Hepatocyte (in vitro differentiated cells): ENCODE measurements around the gene SMIM11. TPM values are rescaled to one million over a fixed set of nuclear protein-coding genes. Genes with fewer than 3 reads are reported as not detected.
"Not testable (repeated sequence)": the region's sequence is repeated elsewhere in the genome, so short reads cannot be mapped to it uniquely, and the experiment has no call there.

Source experiments
- DNase-seq: peaks from one replicate; pipeline ENCODE4 v3.0.0-alpha.2; 2016; ENCODE audit warnings: low spot score
- H2AFZ ChIP-seq: fragments of 200-600 bp; sonication (generic); 2 replicates; pipeline ENCODE4 v1.6.0; 2016; ENCODE audit warnings: antibody characterized with exemption, mild to moderate bottlenecking
- H3K27ac ChIP-seq: fragments of 200-600 bp; sonication (generic); 2 replicates; pipeline ENCODE4 v1.5.1; 2016; ENCODE audit warnings: mild to moderate bottlenecking
- H3K27me3 ChIP-seq: fragments of 200-600 bp; sonication (generic); 2 replicates; pipeline ENCODE4 v1.6.1; 2016
- H3K36me3 ChIP-seq: fragments of 200-600 bp; sonication (generic); replicated peaks from 2 replicates; pipeline ENCODE4 v1.5.1; 2016; ENCODE audit warnings: low read depth; ENCODE audit not compliant: insufficient read depth
- H3K4me1 ChIP-seq: fragments of 200-600 bp; sonication (generic); 2 replicates; pipeline ENCODE4 v1.5.1; 2016; ENCODE audit warnings: mild to moderate bottlenecking, moderate library complexity; ENCODE audit not compliant: insufficient read depth
- H3K4me2 ChIP-seq: fragments of 200-600 bp; sonication (generic); 2 replicates; pipeline ENCODE4 v1.6.0; 2016
- H3K4me3 ChIP-seq: fragments of 200-600 bp; sonication (generic); 2 replicates; pipeline ENCODE4 v1.5.1; 2016; ENCODE audit warnings: mild to moderate bottlenecking
- H3K79me2 ChIP-seq: fragments of 200-600 bp; sonication (generic); 2 replicates; pipeline ENCODE4 v1.6.0; 2017; ENCODE audit warnings: mild to moderate bottlenecking
- H3K9me2 ChIP-seq: fragments of 200-600 bp; sonication (generic); replicated peaks from 2 replicates; pipeline ENCODE4 v1.6.0; 2017; ENCODE audit warnings: mild to moderate bottlenecking; ENCODE audit not compliant: insufficient read depth
- H3K9me3 ChIP-seq: fragments of 200-600 bp; sonication (generic); 2 replicates; pipeline ENCODE4 v1.5.1; 2016; ENCODE audit warnings: low read depth, mild to moderate bottlenecking
- H4K20me1 ChIP-seq: fragments of 200-600 bp; sonication (generic); 2 replicates; pipeline ENCODE4 v1.6.0; 2016; ENCODE audit warnings: mild to moderate bottlenecking; ENCODE audit not compliant: insufficient read depth, poor library complexity, severe bottlenecking
- CTCF ChIP-seq: fragments of 200-600 bp; sonication (generic); IDR thresholded peaks from 2 replicates; pipeline ENCODE4 v1.5.1; 2016; ENCODE audit warnings: antibody characterized with exemption, mild to moderate bottlenecking; ENCODE audit not compliant: poor library complexity
- EZH2 ChIP-seq: fragments of 200-600 bp; sonication (generic); IDR thresholded peaks from 2 replicates; pipeline ENCODE4 v1.6.1; 2016; ENCODE audit warnings: antibody characterized with exemption, mild to moderate bottlenecking, borderline replicate concordance
- EZH2phosphoT487 ChIP-seq: fragments of 200-600 bp; sonication (generic); IDR thresholded peaks from one replicate; pipeline ENCODE4 v1.6.1; 2018; ENCODE audit warnings: antibody characterized with exemption, mild to moderate bottlenecking, low read depth, moderate library complexity; ENCODE audit not compliant: unreplicated experiment, severe bottlenecking
- WGBS: methylation state at CpG from one replicate; pipeline ENCODE4 v1.1.6; 2016; ENCODE audit warnings: low lambda C conversion rate; ENCODE audit errors: missing lambda C conversion rate; 5-methylcytosine and 5-hydroxymethylcytosine counted together
- polyA plus RNA-seq: library from polyadenylated mRNA; unstranded; fragments of >200 nt; fragmentation: Nextera tagmentation; extraction: Ambion mirVana; gene quantifications from 2 replicates; pipeline ENCODE4 v1.2.1, GENCODE V29; 2016
- total RNA-seq: library from RNA; depleted of rRNA; stranded (reverse); fragments of >200 nt; gene quantifications from 2 replicates; pipeline ENCODE4 v1.2.3, GENCODE V29; 2014

Gene SMIM11
- total and polyA plus RNA-seq, 2 experiments from 2014 or later = 2.7 to 6.6 TPM

- Histone ChIP-seq H3K36me3 (no peaks in the 10 kb centered on the region), H3K27ac (no peak overlapping the region), H2AFZ (no peak overlapping the region), H3K4me2 (no peak overlapping the region), H3K27me3 (no peaks in the 10 kb centered on the region), H3K4me1 (no peaks in the 10 kb centered on the region), H3K79me2 (no peaks in the 10 kb centered on the region), H3K9me2 (no peaks in the 10 kb centered on the region), H3K9me3 (no peaks in the 10 kb centered on the region), H3K4me3 (no peak overlapping the region), H4K20me1 (no peaks in the 10 kb centered on the region)
- WGBS = 45% methylated on average over 1 of the region's 1 CpG
- DNase-seq = no peak
- TF ChIP-seq EZH2 = no peak
- no peak for TF ChIP-seq CTCF
- TF ChIP-seq EZH2phosphoT487 = no peak
These were observed 5.6 kb upstream of the SMIM11 start for GRCh38 chr21:34369741-34370140.

GRCh38 chr21:34372321-34372720 lies 3.0 kb upstream of the SMIM11 start:
- Histone ChIP-seq H3K4me2 (no peak overlapping the region), H3K36me3 (no peaks in the 10 kb centered on the region), H3K4me1 (no peaks in the 10 kb centered on the region), H3K9me3 (no peaks in the 10 kb centered on the region), H3K4me3 (no peak overlapping the region), H4K20me1 (no peaks in the 10 kb centered on the region), H3K27me3 (no peaks in the 10 kb centered on the region), H3K79me2 (no peaks in the 10 kb centered on the region), H3K9me2 (no peaks in the 10 kb centered on the region), H3K27ac (no peak overlapping the region), H2AFZ (no peak overlapping the region)
- WGBS = 85% methylated on average over 5 of the region's 5 CpGs
- DNase-seq = no peak
- no peak for TF ChIP-seq CTCF
- TF ChIP-seq EZH2 = no peak
- no peak for TF ChIP-seq EZH2phosphoT487

GRCh38 chr21:34374462-34374861 lies 845 bp upstream of the SMIM11 start:
- H4K20me1 ChIP-seq, H3K36me3 ChIP-seq, H3K4me2 ChIP-seq, H3K9me2 ChIP-seq, DNase-seq, H3K27ac ChIP-seq, H3K9me3 ChIP-seq, H3K27me3 ChIP-seq, H3K4me3 ChIP-seq, H3K79me2 ChIP-seq, H3K4me1 ChIP-seq, H2AFZ ChIP-seq: not testable (repeated sequence)
- WGBS = no CpG with 5 or more reads among the region's 8 CpGs

- not testable (repeated sequence) for DNase-seq, H3K4me1 ChIP-seq, H3K4me3 ChIP-seq, H4K20me1 ChIP-seq, H3K4me2 ChIP-seq, H3K9me3 ChIP-seq, H3K36me3 ChIP-seq, H3K27me3 ChIP-seq, H3K27ac ChIP-seq, H3K9me2 ChIP-seq, H2AFZ ChIP-seq, H3K79me2 ChIP-seq
- no CpG with 5 or more reads among the region's 33 CpGs for WGBS
These were observed 289 bp downstream of the SMIM11 start for GRCh38 chr21:34375619-34375972.

- not testable (repeated sequence) for H3K27ac ChIP-seq, H3K9me3 ChIP-seq, H3K79me2 ChIP-seq, H3K27me3 ChIP-seq, H3K4me3 ChIP-seq, DNase-seq, H3K4me2 ChIP-seq, H2AFZ ChIP-seq, H3K9me2 ChIP-seq, H4K20me1 ChIP-seq, H3K36me3 ChIP-seq, H3K4me1 ChIP-seq
- WGBS = no CpG with 5 or more reads among the region's 2 CpGs
These were observed 7.8 kb downstream of the SMIM11 start for GRCh38 chr21:34383138-34383537.

- not testable (repeated sequence) for DNase-seq, H3K4me1 ChIP-seq, H3K9me2 ChIP-seq, H4K20me1 ChIP-seq, H3K27ac ChIP-seq, H3K4me2 ChIP-seq, H3K4me3 ChIP-seq, H3K79me2 ChIP-seq, H3K9me3 ChIP-seq, H3K27me3 ChIP-seq, H2AFZ ChIP-seq, H3K36me3 ChIP-seq
- WGBS = no CpG with 5 or more reads among the region's 14 CpGs
These were observed 8.6 kb downstream of the SMIM11 start for GRCh38 chr21:34383724-34384415.

GRCh38 chr21:34400522-34400921 lies 25.2 kb downstream of the SMIM11 start:
- not testable (repeated sequence) for H3K4me2 ChIP-seq, H4K20me1 ChIP-seq, H3K27ac ChIP-seq, H3K9me3 ChIP-seq, H3K79me2 ChIP-seq, H3K36me3 ChIP-seq, DNase-seq, H3K27me3 ChIP-seq, H3K9me2 ChIP-seq, H2AFZ ChIP-seq, H3K4me1 ChIP-seq, H3K4me3 ChIP-seq
- WGBS = no CpG with 5 or more reads among the region's 5 CpGs
